Sigmoid colon (tissue), 4 donors: ENCODE measurements around the gene RPS4Y2.

ENCODE experiments used
- EP300 ChIP-seq, 4 donors: sonication (generic); formaldehyde crosslinking; IDR thresholded peaks; one replicate each; pipeline ENCODE4 v1.6.1; 2017; ENCODE audit warnings: antibody characterized with exemption in 4 of 4
- POLR2A ChIP-seq, 2 donors: fragments of 450-650 bp; IDR thresholded peaks; one replicate each; pipeline ENCODE4 v1.6.1; 2016; ENCODE audit warnings: antibody characterized with exemption in 2 of 2, mild to moderate bottlenecking in 2 of 2, moderate library complexity in 2 of 2
- POLR2AphosphoS5 ChIP-seq, 4 donors: sonication (generic); formaldehyde crosslinking; IDR thresholded peaks; one replicate each; pipeline ENCODE4 v1.6.1; 2017; ENCODE audit warnings: antibody characterized with exemption in 4 of 4
- TF ChIP-seq, protein P1 (sequence below), 4 experiments: fragments of 450-650 bp in 3 of 4; fragments of 200-600 bp in 1 of 4; IDR thresholded peaks; one replicate each; pipeline ENCODE4 v1.5.1; 2016 to 2019; ENCODE audit warnings: antibody characterized with exemption in 4 of 4, mild to moderate bottlenecking in 3 of 4, moderate library complexity in 2 of 4

DNA sequence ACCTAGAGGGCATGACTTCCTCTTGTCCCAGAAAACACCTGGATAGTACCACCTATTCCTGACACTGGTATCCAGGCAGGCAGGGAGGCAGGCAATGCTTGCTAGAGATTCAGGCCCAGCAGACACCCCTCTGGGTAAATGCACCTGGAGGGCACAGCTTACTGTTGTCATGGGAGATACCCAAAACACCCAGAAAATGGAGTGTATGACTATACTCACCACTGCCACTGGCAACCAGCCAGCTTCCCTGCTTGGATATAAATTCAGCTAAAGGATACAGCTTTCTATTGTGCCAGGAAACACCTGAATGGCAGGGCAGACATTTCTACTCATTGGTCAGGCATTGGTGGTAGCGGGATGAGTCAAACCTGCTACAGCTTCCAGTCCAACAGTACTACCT, 58.9 kb downstream of the RPS4Y2 start:
- TF ChIP-seq, protein P1, sequence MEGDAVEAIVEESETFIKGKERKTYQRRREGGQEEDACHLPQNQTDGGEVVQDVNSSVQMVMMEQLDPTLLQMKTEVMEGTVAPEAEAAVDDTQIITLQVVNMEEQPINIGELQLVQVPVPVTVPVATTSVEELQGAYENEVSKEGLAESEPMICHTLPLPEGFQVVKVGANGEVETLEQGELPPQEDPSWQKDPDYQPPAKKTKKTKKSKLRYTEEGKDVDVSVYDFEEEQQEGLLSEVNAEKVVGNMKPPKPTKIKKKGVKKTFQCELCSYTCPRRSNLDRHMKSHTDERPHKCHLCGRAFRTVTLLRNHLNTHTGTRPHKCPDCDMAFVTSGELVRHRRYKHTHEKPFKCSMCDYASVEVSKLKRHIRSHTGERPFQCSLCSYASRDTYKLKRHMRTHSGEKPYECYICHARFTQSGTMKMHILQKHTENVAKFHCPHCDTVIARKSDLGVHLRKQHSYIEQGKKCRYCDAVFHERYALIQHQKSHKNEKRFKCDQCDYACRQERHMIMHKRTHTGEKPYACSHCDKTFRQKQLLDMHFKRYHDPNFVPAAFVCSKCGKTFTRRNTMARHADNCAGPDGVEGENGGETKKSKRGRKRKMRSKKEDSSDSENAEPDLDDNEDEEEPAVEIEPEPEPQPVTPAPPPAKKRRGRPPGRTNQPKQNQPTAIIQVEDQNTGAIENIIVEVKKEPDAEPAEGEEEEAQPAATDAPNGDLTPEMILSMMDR (IDR thresholded peaks at IDR 0.05), result no peak
- TF ChIP-seq EP300 (IDR thresholded peaks at IDR 0.05) (no peak), POLR2A (IDR thresholded peaks at IDR 0.05) (no peak), POLR2AphosphoS5 (IDR thresholded peaks at IDR 0.05) (no peak)
